Activated naive CD4-positive, alpha-beta T cell treated with Interleukin-2 at 50 U/mL for 16 hours (primary cell): Measurements from ENCODE around the gene NSUN3.

Experiments
- DNase-seq: peaks from one replicate; pipeline ENCODE4 v3.0.0-alpha.2; 2020

Gene NSUN3

DNA sequence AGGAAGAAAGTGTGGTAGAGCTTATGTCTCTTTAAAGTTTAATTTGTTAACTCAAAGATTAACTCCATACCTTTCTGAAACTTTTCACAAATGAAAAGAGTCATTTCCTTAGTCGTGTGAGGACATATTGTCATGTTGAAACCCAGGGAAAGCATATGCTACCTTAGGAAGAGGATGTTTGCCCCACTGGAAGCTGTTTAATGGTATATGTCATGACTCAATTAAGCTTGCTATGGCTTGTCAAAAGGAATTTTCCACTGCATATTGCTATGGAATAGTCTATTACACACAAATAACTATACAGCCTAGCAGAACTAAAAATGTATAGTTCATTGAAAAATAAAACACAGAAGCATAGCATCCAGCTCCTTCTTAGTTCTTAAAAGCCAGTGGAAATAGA, 69.9 kb downstream of the NSUN3 start:
- no peak for DNase-seq

DNA sequence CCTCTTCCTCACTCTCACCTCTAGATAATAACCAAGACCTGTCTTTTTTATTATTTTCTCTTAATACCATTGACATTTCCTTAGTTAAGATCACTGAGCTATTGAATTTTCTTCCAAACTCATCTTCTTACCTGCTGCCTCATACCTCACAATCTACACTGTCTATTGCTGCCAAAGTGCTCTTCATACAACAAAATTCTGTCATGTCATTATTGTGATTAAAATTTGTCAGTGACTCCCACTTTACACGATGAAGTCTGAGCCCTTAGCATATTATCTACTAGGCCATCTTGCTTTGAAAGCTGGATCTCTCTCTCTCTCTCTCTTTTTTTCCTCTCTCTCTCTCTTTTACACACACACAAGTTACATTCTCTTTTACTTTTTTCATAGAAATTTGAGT, 73.3 kb downstream of the NSUN3 start:
- DNase-seq, result no peak

DNA sequence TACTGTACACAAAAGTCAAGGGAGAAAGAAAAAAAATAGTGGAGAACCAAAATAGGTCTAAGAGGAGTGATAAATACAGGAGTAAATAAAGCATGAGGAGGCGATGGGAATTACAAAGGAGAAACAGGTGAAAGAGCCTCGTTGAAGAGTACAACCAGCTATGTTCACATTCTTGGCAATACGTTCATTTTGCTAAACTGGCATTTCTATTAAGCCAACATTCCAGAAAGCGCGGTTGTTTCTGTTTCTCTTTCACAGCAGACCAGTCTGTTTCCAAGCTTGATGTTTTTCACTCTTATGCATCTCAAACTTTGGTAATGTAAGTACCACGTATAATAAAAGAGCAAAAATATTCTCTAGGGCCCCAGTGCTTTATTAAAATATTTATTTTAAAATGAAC, 74.5 kb downstream of the NSUN3 start:
- DNase-seq, result no peak

DNA sequence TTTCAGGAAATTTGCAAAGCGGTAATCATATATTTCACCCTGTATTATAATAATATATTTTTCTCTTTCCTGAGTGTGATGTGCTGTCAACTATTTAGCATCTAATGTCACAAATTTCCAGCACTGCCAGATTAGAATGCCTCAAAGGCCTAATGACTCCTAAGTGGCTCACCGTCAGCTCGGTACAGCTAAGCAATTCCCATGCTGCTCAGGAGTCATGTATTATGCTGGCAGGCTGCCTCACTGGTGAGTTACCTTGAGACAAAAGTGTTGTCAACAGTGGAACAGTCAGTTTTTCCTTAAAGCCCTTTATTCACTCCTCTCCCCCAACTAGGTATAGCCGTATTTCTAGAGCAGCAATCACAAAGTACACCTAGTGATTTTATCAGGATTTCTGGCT, 83.6 kb downstream of the NSUN3 start:
- DNase-seq, result no peak

DNA sequence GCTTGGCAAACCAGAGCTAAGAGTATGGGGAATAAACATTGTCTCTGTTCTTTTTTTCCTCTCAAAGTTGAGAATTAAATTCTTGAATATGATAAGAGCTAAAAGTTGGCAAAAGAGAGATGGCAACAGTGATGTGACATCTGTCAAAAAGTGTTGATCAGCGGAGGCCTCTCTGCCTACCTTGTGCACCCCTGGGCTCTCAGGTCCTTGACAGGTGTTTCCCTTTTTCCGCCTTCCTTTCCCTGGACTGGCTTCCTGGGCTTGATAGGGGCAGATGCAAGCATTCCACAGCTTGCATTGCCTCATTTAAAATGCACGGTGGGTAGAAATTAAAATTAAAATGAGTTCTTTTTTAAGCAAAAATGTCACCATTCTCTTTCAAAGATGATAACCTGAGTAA, 84.2 kb downstream of the NSUN3 start:
- no peak for DNase-seq

DNA sequence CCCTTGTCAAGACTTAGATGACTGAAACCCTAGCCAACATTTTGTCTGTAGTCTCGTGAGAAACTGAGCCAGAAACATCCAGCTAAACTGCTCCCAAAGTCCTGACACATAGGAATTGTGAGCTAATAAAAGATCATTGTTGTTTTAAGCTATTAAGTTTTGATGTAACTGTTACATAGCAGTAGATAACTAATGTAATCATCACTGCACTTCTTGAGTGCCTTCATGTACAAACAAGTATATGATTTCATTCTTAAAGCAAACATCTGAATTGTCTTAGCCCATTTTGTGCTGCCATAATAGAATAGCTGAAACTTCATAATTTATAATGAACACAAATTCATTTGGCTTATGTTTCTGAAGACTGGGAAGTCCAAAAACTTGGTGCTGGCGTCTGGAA, 87.3 kb downstream of the NSUN3 start:
- no peak for DNase-seq

DNA sequence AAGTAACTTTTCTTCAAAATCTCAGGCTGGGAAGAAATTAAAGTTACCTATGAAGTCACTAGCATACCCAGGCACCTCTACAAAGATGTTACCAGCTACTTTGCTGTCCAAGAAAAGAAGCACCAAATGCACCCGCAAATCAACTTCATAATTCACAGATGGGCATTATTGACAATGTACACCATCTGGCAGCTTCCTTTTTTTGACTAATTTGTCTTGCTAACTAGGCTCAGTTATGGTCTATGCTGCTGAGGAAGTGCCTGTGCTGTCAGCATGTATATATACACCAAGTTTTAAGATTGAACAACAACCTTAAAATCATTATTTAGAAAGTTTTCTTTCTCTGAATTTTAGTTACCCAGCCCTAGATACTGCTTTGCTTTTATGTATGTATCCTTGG, 93.8 kb downstream of the NSUN3 start:
- no peak for DNase-seq

DNA sequence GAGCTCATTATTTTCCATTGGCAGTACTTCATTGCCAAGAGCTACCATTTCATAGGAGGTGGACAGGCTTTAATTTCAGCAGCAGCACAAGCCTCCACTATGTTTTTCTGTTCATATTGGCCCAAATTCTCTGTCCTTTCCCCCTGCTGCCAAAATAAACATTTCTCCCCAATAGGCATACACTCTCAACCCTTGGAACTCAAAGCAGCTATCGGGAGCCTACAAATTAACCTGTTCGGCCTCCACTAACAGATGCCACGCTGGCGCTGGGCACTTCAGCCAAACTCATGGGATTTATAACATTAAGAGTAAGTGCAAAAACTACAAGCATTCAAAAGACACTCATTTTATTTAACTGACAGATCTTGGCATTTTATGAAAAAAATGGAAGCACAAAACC, 95.7 kb downstream of the NSUN3 start:
- no peak for DNase-seq

DNA sequence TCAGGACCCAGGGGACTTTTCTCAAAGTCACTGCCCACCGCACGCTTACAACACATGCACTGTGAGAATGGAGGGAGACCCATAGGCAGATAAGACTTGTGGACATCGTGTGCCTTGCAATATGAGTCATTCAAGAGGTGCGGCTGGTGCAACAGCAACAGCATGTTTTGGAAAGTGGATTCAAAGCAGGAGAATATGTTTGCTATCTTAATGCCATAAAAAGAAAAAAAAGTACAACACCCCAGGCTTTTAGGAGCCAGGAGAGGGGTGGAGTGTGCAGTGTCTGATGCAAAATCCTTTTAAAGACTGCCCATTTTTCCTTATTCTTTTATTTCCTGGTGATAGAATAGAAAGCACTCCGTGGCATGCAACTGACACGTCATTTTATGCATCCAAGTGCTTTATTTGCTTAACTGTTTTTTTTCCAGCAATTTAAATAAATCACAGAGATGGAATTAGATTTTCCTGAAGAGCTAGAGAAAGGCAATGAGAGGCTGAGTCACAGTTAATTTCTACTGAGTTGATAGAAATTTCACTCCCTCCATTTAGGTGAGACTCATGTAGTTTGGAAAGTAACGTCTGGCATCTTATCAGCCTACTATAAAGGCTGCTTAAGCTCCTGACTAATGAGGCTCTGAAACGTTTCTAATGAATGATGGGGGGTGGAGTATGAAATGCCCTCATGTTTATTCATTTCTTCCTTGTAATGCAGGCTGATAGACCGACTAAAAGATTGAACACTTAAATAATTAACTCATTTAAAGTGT, 96.4 kb downstream of the NSUN3 start:
- DNase-seq, result no peak

DNA sequence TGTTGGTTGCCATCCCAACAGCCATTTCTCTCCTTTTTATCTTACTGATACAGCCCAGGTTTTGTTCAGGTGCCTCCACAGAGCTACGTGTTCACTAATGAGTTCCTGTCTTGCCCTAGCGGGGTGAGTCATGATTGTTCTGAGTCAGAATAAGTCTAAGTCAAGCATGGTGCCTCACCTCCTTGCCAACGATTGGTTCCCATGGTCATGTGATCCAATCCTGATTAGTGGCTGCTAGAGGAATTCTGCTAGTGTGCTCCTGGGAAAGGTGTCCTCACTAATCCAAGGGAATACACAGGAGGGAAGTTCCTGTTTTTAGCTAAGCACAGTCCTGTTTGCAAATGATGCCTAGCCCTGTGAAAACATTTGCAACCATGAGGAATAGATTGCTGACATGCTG, 99.8 kb downstream of the NSUN3 start:
- no peak for DNase-seq

DNA sequence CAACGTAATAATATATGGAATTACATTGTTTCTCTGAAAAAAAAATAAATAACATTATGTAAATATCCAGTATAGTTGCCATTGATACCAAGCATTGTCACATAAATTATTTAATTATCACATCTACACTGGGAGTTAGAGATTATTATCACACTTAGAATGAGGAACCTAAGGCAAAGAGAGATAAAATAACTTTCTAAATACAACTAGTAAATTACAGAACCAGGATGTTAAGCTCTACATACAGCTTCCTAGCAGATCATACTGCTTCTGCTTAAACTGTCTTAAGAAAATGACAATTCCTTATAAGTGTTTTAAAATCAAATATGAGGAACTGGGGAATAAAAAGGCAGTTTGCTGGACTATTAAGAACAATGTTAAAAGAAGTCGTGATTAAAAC, 104.5 kb downstream of the NSUN3 start:
- DNase-seq, result no peak

DNA sequence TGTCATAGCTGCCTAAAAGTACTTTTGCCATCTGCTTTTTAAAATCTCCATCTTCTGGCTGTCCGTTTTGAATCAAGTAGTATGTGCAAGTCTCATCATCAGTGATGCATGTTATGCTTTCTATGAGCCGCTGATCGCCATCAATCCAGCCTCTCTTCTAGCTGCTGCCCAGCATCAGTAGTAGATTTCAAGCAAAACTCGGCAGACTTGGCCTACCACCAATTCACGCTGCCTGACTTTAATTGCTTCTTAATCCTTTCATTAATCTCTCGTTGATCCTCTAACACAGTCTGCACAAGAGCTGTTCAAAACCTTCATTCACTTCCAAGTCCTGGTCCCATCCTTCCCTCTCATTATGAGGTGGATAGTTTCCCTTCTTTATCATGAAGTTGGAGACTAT, 104.9 kb downstream of the NSUN3 start:
- no peak for DNase-seq

DNA sequence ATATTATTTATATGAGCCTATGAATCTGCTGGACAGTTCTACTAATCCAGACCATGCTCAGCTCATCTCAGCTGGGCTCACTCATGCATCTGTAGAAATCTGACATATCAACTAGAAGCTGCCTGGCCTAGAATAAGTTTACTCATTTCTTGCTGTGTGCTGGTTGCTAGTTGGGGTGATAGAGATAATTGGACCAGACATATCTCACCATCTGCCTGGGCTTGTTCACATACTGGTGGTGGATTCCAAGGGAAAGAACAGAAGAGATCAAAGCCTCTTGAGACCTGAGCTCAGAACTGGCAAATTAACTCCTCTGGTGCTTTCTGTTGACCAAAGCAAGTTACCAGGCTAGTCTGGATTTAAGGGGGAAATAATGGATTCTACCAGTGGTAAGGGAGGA, 109.1 kb downstream of the NSUN3 start:
- no peak for DNase-seq

DNA sequence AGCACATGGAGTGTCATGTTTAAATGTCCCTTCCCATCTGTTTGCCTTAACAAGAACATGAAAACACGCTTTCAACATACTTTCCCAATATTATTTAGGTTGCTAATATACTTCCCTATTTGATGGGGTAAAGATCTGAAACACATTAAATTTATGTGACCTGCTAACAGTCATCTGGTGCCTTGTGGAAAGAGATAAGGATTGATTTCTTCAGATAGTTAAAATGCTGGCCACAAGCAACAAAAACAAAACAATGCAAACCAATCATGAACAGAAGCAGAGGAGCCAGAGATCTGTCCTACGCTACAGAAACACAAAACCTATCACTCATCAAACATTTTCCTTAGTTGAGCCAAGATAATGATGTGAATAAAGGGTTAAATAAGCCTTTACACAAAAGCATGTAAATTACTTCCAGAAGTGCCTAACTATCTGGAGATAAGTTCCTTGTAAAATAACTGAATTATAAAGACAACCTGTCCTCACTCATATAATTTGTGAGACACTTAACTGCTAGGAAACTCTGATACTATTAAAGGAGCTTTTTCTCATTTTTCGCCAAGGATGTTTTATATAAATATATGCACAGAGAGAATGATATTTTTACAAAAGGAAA, 109.9 kb downstream of the NSUN3 start:
- no peak for DNase-seq

DNA sequence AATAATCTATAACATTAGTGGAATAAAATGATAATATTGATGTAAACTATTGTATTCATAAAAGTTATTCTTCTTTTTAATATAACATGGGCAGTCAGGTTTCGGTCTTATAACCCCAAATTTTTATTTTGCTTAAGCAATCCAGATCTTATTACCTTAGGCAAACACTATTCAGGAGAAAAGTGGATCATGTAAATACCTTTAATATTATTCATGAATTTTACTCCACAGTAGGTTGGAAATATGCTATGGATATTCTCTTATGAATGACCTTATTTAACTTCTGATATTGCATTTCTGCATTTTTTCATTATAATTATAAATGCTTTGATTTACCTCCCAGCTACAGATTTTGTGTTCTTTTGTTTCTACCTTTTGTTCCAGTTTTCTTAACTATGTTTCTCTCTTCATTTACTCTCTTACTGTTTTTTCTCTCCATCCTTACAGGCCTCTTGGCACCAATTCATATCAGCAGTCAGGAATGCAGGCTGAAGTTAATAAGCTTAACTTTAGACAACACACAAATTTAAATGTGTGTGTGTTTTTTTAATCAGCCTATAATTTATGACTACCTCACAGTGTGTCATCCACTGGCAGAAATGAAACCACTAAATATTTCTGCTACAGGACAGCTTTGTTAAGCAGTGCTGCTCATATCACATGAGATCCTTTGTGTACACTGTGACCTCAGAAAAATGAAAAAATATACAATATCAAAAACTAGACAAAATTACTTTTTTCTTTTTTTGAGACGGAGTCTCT, 111.0 kb downstream of the NSUN3 start:
- no peak for DNase-seq

DNA sequence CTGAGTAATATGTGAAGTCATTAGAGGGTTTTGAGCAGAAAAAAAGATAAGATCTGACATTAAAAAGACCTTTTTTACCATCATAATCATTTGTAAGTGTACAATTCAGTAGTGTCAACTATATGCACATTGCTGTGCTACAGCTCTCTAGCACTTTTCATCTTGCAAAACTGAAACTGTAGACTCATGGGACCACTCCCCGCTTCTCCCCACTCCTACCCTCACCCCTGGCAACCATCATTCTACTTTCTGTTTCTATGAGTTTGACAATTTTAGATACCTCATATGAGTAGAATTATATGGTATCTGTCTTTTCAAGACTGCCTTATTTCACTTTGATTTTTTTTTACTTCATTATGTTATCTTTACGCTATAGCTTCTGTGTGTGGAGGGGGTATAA, 112.8 kb downstream of the NSUN3 start:
- no peak for DNase-seq

DNA sequence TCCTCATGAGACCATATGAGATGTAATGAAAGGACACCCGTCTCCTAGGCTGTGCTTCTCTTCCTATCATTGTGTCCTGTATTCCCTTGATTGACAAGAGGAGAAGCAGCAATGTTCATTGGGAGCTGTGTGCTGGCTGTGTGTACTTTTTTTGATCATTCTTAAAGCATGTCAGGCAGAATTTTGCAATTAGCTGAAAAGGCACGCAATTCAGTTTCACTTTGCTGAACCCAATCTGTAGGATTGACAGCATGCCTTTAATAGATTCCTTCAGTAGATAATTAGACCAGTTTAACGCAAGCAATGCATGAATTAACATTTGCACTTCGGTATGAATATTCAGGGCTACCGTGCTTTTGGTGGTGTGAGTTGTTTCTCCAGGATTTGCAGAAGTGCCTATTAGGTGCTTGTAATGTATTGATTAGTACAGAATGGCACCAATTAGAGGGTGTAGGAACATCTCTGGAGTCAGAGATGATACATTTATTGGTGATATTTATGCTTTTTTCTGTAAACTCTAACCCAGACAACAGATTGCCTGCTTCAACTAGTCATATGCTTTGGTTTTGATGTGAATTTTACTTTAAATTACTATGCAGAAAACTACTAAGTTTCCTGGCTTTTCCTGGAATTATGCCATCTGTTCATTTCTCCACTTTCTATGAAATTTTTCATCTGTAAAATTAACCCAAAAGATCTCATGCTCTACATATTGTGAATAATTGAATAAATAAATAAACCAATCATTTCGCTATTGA, 114.3 kb downstream of the NSUN3 start:
- no peak for DNase-seq
